ENCODE measurements around the gene RBFOX2. TPM values are rescaled to one million over a fixed set of nuclear protein-coding genes. Genes with fewer than 3 reads are reported as not detected.

RBFOX2 gene
- total and polyA plus RNA-seq, 2 of the 13 experiments (the other 11 are each of a cell fraction or from before 2014, with no cell fraction given), result 37.3 to 40.4 TPM

DNA sequence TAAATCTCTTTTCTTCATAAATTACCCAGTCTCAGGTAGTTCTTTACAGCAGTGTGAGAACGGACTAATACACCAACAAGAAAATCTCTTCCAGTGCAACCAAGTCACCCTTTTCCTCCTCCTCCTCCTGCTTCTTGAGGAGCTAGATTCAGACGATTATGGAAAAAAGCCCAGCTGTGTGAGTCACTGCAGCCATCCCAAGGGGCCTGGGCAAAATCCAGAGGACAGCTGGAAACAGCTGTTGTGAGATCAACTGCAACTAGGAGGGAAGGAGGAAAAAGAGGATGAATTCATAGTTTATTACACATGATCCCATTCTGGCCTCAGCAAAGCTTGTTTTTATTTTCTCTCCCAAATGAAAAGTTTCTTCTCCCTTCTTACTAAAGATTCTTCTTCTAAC, 32.9 kb downstream of the RBFOX2 start:
- H3K79me2 ChIP-seq (ENCODE audit: insufficient read depth, low read length), result peaks cover 7% of the 10 kb centered on the region
- H3K27ac ChIP-seq (ENCODE audit: extremely low read length, insufficient read depth, low read length), result no peak overlapping the region
- BruUV-seq (replicated peaks), result no TSS peak
- no peak for TF ChIP-seq BRCA1 (CRISPR knock-in tag; IDR thresholded peaks at IDR 0.05)
- TF ChIP-seq ZNF337 (CRISPR knock-in tag; IDR thresholded peaks at IDR 0.05; ENCODE audit: borderline replicate concordance, low read depth), result no peak
- no peak for TF ChIP-seq NR3C1 (CRISPR knock-in tag; IDR thresholded peaks at IDR 0.05)
- TF ChIP-seq EEA1 (CRISPR knock-in tag; IDR thresholded peaks at IDR 0.05; ENCODE audit: borderline replicate concordance), result no peak
- TF ChIP-seq, protein P1, sequence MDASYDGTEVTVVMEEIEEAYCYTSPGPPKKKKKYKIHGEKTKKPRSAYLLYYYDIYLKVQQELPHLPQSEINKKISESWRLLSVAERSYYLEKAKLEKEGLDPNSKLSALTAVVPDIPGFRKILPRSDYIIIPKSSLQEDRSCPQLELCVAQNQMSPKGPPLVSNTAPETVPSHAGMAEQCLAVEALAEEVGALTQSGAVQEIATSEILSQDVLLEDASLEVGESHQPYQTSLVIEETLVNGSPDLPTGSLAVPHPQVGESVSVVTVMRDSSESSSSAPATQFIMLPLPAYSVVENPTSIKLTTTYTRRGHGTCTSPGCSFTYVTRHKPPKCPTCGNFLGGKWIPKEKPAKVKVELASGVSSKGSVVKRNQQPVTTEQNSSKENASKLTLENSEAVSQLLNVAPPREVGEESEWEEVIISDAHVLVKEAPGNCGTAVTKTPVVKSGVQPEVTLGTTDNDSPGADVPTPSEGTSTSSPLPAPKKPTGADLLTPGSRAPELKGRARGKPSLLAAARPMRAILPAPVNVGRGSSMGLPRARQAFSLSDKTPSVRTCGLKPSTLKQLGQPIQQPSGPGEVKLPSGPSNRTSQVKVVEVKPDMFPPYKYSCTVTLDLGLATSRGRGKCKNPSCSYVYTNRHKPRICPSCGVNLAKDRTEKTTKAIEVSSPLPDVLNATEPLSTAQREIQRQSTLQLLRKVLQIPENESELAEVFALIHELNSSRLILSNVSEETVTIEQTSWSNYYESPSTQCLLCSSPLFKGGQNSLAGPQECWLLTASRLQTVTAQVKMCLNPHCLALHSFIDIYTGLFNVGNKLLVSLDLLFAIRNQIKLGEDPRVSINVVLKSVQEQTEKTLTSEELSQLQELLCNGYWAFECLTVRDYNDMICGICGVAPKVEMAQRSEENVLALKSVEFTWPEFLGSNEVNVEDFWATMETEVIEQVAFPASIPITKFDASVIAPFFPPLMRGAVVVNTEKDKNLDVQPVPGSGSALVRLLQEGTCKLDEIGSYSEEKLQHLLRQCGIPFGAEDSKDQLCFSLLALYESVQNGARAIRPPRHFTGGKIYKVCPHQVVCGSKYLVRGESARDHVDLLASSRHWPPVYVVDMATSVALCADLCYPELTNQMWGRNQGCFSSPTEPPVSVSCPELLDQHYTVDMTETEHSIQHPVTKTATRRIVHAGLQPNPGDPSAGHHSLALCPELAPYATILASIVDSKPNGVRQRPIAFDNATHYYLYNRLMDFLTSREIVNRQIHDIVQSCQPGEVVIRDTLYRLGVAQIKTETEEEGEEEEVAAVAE (CRISPR knock-in tag; IDR thresholded peaks at IDR 0.05; ENCODE audit: borderline replicate concordance), result no peak
- TF ChIP-seq, protein P2, sequence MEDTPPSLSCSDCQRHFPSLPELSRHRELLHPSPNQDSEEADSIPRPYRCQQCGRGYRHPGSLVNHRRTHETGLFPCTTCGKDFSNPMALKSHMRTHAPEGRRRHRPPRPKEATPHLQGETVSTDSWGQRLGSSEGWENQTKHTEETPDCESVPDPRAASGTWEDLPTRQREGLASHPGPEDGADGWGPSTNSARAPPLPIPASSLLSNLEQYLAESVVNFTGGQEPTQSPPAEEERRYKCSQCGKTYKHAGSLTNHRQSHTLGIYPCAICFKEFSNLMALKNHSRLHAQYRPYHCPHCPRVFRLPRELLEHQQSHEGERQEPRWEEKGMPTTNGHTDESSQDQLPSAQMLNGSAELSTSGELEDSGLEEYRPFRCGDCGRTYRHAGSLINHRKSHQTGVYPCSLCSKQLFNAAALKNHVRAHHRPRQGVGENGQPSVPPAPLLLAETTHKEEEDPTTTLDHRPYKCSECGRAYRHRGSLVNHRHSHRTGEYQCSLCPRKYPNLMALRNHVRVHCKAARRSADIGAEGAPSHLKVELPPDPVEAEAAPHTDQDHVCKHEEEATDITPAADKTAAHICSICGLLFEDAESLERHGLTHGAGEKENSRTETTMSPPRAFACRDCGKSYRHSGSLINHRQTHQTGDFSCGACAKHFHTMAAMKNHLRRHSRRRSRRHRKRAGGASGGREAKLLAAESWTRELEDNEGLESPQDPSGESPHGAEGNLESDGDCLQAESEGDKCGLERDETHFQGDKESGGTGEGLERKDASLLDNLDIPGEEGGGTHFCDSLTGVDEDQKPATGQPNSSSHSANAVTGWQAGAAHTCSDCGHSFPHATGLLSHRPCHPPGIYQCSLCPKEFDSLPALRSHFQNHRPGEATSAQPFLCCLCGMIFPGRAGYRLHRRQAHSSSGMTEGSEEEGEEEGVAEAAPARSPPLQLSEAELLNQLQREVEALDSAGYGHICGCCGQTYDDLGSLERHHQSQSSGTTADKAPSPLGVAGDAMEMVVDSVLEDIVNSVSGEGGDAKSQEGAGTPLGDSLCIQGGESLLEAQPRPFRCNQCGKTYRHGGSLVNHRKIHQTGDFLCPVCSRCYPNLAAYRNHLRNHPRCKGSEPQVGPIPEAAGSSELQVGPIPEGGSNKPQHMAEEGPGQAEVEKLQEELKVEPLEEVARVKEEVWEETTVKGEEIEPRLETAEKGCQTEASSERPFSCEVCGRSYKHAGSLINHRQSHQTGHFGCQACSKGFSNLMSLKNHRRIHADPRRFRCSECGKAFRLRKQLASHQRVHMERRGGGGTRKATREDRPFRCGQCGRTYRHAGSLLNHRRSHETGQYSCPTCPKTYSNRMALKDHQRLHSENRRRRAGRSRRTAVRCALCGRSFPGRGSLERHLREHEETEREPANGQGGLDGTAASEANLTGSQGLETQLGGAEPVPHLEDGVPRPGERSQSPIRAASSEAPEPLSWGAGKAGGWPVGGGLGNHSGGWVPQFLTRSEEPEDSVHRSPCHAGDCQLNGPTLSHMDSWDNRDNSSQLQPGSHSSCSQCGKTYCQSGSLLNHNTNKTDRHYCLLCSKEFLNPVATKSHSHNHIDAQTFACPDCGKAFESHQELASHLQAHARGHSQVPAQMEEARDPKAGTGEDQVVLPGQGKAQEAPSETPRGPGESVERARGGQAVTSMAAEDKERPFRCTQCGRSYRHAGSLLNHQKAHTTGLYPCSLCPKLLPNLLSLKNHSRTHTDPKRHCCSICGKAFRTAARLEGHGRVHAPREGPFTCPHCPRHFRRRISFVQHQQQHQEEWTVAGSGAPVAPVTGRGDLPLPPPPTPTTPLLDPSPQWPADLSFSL (CRISPR knock-in tag; IDR thresholded peaks at IDR 0.05), result no peak
- no peak for TF ChIP-seq ZNF468 (CRISPR knock-in tag; IDR thresholded peaks at IDR 0.05)
- no peak for TF ChIP-seq ZNF263 (CRISPR knock-in tag; IDR thresholded peaks at IDR 0.05)
- TF ChIP-seq HMG20B (CRISPR knock-in tag; conservative IDR thresholded peaks at IDR 0.05), result no peak
- no peak for TF ChIP-seq ZNF282 (IDR thresholded peaks at IDR 0.05; ENCODE audit: partially characterized antibody)
- TF ChIP-seq SP2 (CRISPR knock-in tag; IDR thresholded peaks at IDR 0.05), result no peak
- no peak for TF ChIP-seq MYNN (CRISPR knock-in tag; IDR thresholded peaks at IDR 0.05; ENCODE audit: low read depth)
- no peak for TF ChIP-seq ZMAT3 (CRISPR knock-in tag; conservative IDR thresholded peaks at IDR 0.05)
- no peak for TF ChIP-seq FOXP1 (IDR thresholded peaks at IDR 0.05)
- TF ChIP-seq FOXP1 (CRISPR knock-in tag; IDR thresholded peaks at IDR 0.05), result no peak
- no peak for TF ChIP-seq ZNF563 (CRISPR knock-in tag; IDR thresholded peaks at IDR 0.05)
- TF ChIP-seq CREB1 (IDR thresholded peaks at IDR 0.05), result no peak
- no peak for TF ChIP-seq CREB1 (CRISPR knock-in tag; IDR thresholded peaks at IDR 0.05)

More for the DNA sequence above, 32.9 kb downstream of the RBFOX2 start:
- Histone ChIP-seq H3K27me3 (ENCODE audit: control insufficient read depth in 1 of 2, insufficient read depth in 2 of 2, low read length in 2 of 2) (no peaks in the 10 kb centered on the region), H2AFZ (ENCODE audit: low read length) (no peak overlapping the region), H3K4me2 (ENCODE audit: low read depth, low read length) (no peak overlapping the region), H3K36me3 (replicated peaks in 1 of 2; ENCODE audit: control insufficient read depth in 1 of 2, insufficient read depth in 2 of 2, low read length in 2 of 2) (peaks cover 0 to 5% of the 10 kb centered on the region in 2 experiments; a peak in 1 of 5 replicates), H3K4me3 (replicated peaks in 1 of 3; ENCODE audit: insufficient read depth in 1 of 3, low read depth in 2 of 3, low read length in 3 of 3) (no peak overlapping the region), H3K4me1 (ENCODE audit: insufficient read depth, low read length) (peaks cover 40% of the 10 kb centered on the region), H4K20me1 (ENCODE audit: insufficient read depth, low read length) (no peaks in the 10 kb centered on the region), H3K9me3 (ENCODE audit: low read length) (no peaks in the 10 kb centered on the region), H3K9ac (ENCODE audit: insufficient read depth, low read depth, low read length) (no peak overlapping the region)
- ChIA-PET CTCF (ENCODE audit: low intra/inter-chr PET ratio, low total read pairs) (no interaction called here), POLR2A (no interaction called here)
- in situ Hi-C loops (cut with HindIII; ENCODE audit: extremely low pct_ligation_motif_present, low pct_unique_long_range_greater_than_20kb), result no loop called here
- intact Hi-C loops (cut with micrococcal nuclease; ENCODE audit: unreplicated experiment), result no loop called here
- DNase-seq (ENCODE audit: low spot score) (no peak), FAIRE-seq (no peak), ATAC-seq (no peak)
- 97% methylated on average over 2 of the region's 2 CpGs for WGBS (ENCODE audit: low lambda C conversion rate)
